Esophagus muscularis mucosa (tissue), 4 donors: ENCODE results near the gene ADAT1. TPM values are rescaled to one million over a fixed set of nuclear protein-coding genes. Genes with fewer than 3 reads are reported as not detected.

Experiments used
- DNase-seq: peaks from one replicate; pipeline ENCODE4 v3.0.0-alpha.2; 2017; ENCODE audit errors: extremely low spot score
- H3K27ac ChIP-seq, 4 donors: fragments of 200-600 bp; sonication (generic); replicated peaks in 1 of 4; 1 replicate in 3 of 4; 2 replicates in 1 of 4; pipeline ENCODE4 v1.5.1; 2016 to 2019; ENCODE audit warnings: mild to moderate bottlenecking in 1 of 4
- H3K27me3 ChIP-seq, 4 donors: fragments of 200-600 bp; sonication (generic); one replicate each; pipeline versions ENCODE4 v1.5.1 to v1.6.0; 2016 to 2019
- H3K36me3 ChIP-seq, 4 donors: fragments of 200-600 bp; sonication (generic); one replicate each; pipeline ENCODE4 v1.5.1; 2016 to 2019
- H3K4me1 ChIP-seq, 4 donors: fragments of 200-600 bp; sonication (generic); one replicate each; pipeline ENCODE4 v1.5.1; 2016 to 2019
- H3K4me3 ChIP-seq, 4 donors: fragments of 200-600 bp; sonication (generic); 1 replicate in 2 of 4; 2 replicates in 2 of 4; pipeline ENCODE4 v1.5.1; 2016 to 2019; ENCODE audit warnings: mild to moderate bottlenecking in 4 of 4, moderate library complexity in 1 of 4
- H3K9me3 ChIP-seq, 4 donors: fragments of 200-600 bp; sonication (generic); 1 replicate in 3 of 4; 2 replicates in 1 of 4; pipeline ENCODE4 v1.5.1; 2016 to 2019
- CTCF ChIP-seq, 3 experiments: fragments of 200-600 bp in 2 of 3; fragments of 450-650 bp in 1 of 3; sonication (generic) in 2 of 3; IDR thresholded peaks; one replicate each; pipeline ENCODE4 v1.5.1; 2017 to 2019; ENCODE audit warnings: antibody characterized with exemption in 3 of 3, mild to moderate bottlenecking in 2 of 3, moderate library complexity in 1 of 3
- EP300 ChIP-seq: sonication (generic); formaldehyde crosslinking; IDR thresholded peaks from one replicate; pipeline ENCODE4 v1.6.1; 2017; ENCODE audit warnings: antibody characterized with exemption
- POLR2A ChIP-seq: fragments of 450-650 bp; IDR thresholded peaks from one replicate; pipeline ENCODE4 v1.6.1; 2017; ENCODE audit warnings: antibody characterized with exemption, moderate library complexity, mild to moderate bottlenecking, low read depth
- POLR2AphosphoS5 ChIP-seq, 2 donors: sonication (generic); formaldehyde crosslinking; IDR thresholded peaks; one replicate each; pipeline ENCODE4 v1.6.1; 2017; ENCODE audit warnings: antibody characterized with exemption in 2 of 2
- WGBS: methylation state at CpG from one replicate; pipeline ENCODE4 v1.1.5; 2018; 5-methylcytosine and 5-hydroxymethylcytosine counted together
- intact Hi-C: fragments of 100-400 bp; cut with DNase I; formaldehyde crosslinking; loops from one replicate; pipeline ENCODE4 v1.15.1; 2023
- total RNA-seq, 4 donors: library from RNA; depleted of rRNA; stranded (reverse); fragments of >200 nt; gene quantifications; one replicate each; pipeline versions ENCODE4 v1.1.0 to v1.2.1, GENCODE V29; 2016

The ADAT1 gene
- total RNA-seq, 4 donors from 2014 or later = 17.0 to 33.6 (median 22.7) TPM

GRCh38 chr16:75647112-75647491, 24.0 kb upstream of the ADAT1 start:
- H3K27me3 ChIP-seq = no peaks in the 10 kb centered on the region
- peaks cover 0 to 33% (median 14%) of the 10 kb centered on the region in 4 donors for H3K36me3 ChIP-seq
- peak overlapping the region; percentile 92 to 99 (median 96) for H3K27ac ChIP-seq
- peak overlapping the region; percentile 72 to 96 (median 90) for H3K4me3 ChIP-seq
- intact Hi-C loops = loop anchor here (10.0 kb wide), 1 partner anchor 92 kb away; the partner anchor contains the start of gene TMEM231
- peaks cover 48 to 69% (median 53%) of the 10 kb centered on the region in 4 donors for H3K4me1 ChIP-seq
- H3K9me3 ChIP-seq = no peaks in the 10 kb centered on the region
- TF ChIP-seq POLR2AphosphoS5 (IDR thresholded peaks at IDR 0.05) = no peak
- TF ChIP-seq POLR2A = no peak
- TF ChIP-seq EP300 = no peak
- no peak for TF ChIP-seq CTCF (IDR thresholded peaks at IDR 0.05)
- 0% methylated on average over 12 of the region's 18 CpGs for WGBS
- DNase-seq = no peak

- Histone ChIP-seq H3K4me3 (no peak overlapping the region), H3K27me3 (no peaks in the 10 kb centered on the region), H3K36me3 (peaks cover 22 to 57% (median 38%) of the 10 kb centered on the region in 4 donors), H3K4me1 (peaks cover 26 to 43% (median 30%) of the 10 kb centered on the region in 4 donors), H3K27ac (no peak overlapping the region), H3K9me3 (no peaks in the 10 kb centered on the region)
- WGBS = 91% methylated on average over 5 of the region's 7 CpGs
- intact Hi-C loops = loop anchor here (10.0 kb wide), 1 partner anchor 90 kb away; the partner anchor contains the start of gene TMEM231
- TF ChIP-seq POLR2A (no peak), POLR2AphosphoS5 (IDR thresholded peaks at IDR 0.05) (no peak), EP300 (no peak), CTCF (IDR thresholded peaks at IDR 0.05) (no peak)
- DNase-seq = no peak
Measured at GRCh38 chr16:75644240-75645012, 21.3 kb upstream of the ADAT1 start.

- peaks cover 60 to 95% (median 75%) of the 10 kb centered on the region in 4 donors for H3K36me3 ChIP-seq
- 80% methylated on average over 6 of the region's 6 CpGs for WGBS
- H3K4me3 ChIP-seq = no peak overlapping the region
- no peak for TF ChIP-seq CTCF (IDR thresholded peaks at IDR 0.05)
- intact Hi-C loops = loop anchor here (10.0 kb wide), 1 partner anchor 86 kb away; the partner anchor contains the start of gene TMEM231
- H3K9me3 ChIP-seq = no peaks in the 10 kb centered on the region
- DNase-seq = no peak
- H3K27ac ChIP-seq = no peak overlapping the region
- no peaks in the 10 kb centered on the region for H3K27me3 ChIP-seq
- peaks cover 14 to 28% (median 18%) of the 10 kb centered on the region in 4 donors for H3K4me1 ChIP-seq
Measured at GRCh38 chr16:75640598-75640997, 17.5 kb upstream of the ADAT1 start.

- no peak for TF ChIP-seq CTCF (IDR thresholded peaks at IDR 0.05)
- no peak for TF ChIP-seq POLR2A
- TF ChIP-seq POLR2AphosphoS5 (IDR thresholded peaks at IDR 0.05) = no peak
- TF ChIP-seq EP300 = no peak
- no peak for DNase-seq
- H3K4me3 ChIP-seq = no peak overlapping the region
- WGBS = 67% methylated on average over 3 of the region's 3 CpGs
- H3K27me3 ChIP-seq = no peaks in the 10 kb centered on the region
- H3K27ac ChIP-seq = no peak overlapping the region
- H3K36me3 ChIP-seq = peaks cover 98 to 100% (median 99%) of the 10 kb centered on the region in 4 donors
- intact Hi-C loops = no loop called here
- no peaks in the 10 kb centered on the region for H3K4me1 ChIP-seq
- H3K9me3 ChIP-seq = no peaks in the 10 kb centered on the region
Measured at GRCh38 chr16:75635036-75635435, 12.0 kb upstream of the ADAT1 start.
